ENCODE data around the gene CBX7.
"Not testable (repeated sequence)": the region's sequence is repeated elsewhere in the genome, so short reads cannot be mapped to it uniquely, and the experiment has no call there.

Gene CBX7

GRCh38 chr22:39173787-39174497, 21.5 kb upstream of the CBX7 start:
- DNase-seq: no peak

GRCh38 chr22:39173050-39173706, 20.7 kb upstream of the CBX7 start:
- DNase-seq: no peak

DNA sequence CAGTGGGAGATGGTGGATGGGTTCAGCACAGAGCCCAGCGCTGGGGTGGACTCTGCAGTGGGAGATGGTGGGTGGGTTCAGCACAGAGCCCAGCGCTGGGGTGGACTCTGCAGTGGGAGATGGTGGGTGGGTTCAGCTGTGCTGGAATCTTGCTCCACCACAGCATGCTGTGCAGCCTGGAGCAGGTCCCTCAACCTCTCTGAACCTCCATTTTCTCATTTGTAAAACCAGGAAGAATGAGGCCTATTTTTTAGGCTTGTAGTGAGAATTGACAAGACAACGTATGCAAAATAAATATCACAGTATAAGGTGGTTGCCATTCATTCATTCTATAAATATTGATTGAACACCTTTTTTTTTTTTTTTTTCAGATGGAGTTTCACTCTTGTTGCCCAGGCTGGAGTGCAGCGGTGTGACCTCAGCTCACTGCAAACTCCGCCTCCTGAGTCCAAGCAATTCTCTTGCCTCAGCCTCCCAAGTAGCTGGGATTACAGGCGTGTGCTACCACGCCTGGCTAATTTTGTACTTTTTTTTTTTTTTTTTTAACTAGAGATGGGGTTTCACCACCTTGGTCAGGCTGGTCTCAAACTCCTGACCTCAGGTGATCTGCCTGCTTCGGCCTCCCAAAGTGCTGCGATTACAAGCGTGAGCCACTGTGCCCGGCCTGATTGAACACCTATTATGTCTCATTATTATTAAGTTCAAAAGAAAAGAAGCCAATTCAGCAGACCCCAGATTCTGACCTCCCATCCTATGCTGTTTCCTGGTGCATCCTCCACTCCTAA, 20.0 kb upstream of the CBX7 start:
- DNase-seq: not testable (repeated sequence)

GRCh38 chr22:39171623-39172264, 19.3 kb upstream of the CBX7 start:
- no peak for DNase-seq

- peak; percentile 61 to 69 for DNase-seq
These were observed 18.5 kb upstream of the CBX7 start for GRCh38 chr22:39170825-39171622.

DNA sequence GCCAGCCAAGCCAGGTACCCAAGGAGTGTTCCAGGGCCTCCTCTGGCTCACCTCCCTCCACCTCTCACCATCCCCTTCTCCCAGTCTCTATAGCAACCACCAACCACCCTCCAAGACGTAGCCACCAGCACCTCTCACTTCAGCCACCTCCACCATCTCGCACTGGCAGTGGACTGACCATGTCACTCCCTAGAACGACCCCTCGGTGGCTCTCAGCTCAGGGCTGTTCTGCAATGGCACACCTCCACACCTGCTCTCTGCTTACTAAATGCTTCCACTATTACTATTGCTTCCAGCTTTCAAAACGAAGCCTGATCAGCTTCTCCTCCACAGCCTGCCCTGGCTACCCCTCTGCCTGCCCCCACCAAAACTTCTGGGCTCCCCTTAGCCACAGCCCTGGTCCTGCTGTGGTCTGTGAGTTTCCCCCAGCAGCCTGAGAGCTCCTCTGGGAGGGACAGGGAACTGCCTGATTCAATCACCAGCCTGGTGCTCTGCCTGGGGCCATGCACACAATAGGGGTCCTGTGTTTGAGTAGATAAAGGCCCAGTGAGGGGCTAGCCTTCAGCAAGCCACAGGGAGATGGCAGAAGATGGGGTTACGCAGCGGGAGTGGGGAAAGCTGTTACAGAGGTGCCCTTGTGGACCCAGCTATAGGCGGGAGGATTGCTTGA, 17.5 kb upstream of the CBX7 start:
- DNase-seq: no peak

DNA sequence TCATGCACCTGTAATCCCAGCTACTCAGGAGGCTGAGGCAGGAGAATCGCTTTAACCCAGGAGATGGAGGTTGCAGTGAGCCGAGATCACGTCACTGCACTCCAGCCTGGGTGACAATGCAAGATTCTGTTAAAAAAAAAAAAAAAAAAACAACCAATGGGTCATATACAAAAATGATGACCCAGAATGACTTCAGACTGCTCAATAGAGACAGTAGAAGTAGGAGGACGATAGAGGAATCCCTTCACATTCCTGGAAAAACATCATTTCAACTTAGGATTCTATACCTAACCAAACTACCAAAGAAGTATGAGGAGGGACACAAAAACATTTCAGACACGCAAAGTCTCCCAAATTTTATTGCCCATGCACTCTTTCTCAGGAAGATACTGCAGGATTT, 14.1 kb upstream of the CBX7 start:
- no peak for DNase-seq

- not testable (repeated sequence) for DNase-seq
These were observed 3.6 kb upstream of the CBX7 start for GRCh38 chr22:39156093-39156492.

DNA sequence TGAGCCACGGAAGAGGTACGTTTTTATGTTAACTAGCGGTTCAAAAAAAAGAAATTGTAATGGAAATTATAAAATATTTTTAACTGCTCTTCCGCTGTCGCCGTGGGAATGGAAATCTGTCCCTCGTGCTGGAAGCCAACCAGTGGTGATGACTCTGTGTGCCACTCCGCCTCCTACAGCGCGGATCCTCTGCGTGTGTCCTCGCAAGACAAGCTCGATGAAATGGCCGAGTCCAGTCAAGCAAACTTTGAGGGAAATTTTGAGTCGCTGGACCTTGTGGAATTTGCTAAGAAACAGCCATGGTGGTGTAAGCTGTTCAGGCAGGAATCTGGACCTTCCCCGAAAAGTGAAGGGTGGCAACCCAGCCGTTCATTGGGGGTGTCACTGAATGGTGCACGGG, 2.9 kb upstream of the CBX7 start:
- DNase-seq: no peak

- no peak for DNase-seq
These were observed 789 bp upstream of the CBX7 start for GRCh38 chr22:39153220-39153717.

GRCh38 chr22:39152024-39152510, 413 bp downstream of the CBX7 start:
- DNase-seq: no peak

DNA sequence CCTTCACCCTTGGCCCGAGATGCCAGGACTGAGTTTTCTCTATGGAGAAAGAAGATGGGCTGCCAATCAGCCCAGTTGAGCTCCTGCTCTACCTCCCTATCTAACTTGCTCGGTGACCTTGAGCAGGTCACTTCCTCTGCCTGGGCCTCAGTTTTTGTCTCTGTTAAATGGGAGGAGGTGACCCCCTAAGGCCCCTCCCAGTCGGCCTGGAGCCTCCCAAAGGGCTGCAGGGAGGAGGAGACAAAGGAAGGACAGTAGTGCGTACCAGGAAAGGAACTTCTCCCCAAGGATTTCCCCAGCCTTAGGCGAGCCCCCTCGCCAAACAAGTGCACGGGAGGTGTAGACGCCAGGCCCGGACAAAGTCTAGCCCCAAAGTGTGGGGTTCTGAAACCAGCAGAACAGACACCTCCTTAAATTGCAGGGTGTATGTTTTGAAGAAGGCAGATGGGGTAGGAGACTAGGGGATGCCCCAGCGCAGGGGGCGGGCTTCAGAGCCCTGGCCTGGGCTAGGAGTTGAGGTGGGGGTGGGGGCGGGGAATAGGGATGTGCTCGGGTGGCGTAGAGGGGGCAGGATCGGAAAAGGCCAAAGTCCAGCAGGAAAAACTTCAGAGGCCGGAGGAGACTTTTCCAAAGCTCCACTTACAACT, 1.0 kb downstream of the CBX7 start:
- no peak for DNase-seq

- DNase-seq: no peak
These were observed 1.6 kb downstream of the CBX7 start for GRCh38 chr22:39150848-39151215.

- no peak for DNase-seq
These were observed 2.3 kb downstream of the CBX7 start for GRCh38 chr22:39149915-39150847.

- no peak for DNase-seq
These were observed 3.5 kb downstream of the CBX7 start for GRCh38 chr22:39148727-39149535.

DNA sequence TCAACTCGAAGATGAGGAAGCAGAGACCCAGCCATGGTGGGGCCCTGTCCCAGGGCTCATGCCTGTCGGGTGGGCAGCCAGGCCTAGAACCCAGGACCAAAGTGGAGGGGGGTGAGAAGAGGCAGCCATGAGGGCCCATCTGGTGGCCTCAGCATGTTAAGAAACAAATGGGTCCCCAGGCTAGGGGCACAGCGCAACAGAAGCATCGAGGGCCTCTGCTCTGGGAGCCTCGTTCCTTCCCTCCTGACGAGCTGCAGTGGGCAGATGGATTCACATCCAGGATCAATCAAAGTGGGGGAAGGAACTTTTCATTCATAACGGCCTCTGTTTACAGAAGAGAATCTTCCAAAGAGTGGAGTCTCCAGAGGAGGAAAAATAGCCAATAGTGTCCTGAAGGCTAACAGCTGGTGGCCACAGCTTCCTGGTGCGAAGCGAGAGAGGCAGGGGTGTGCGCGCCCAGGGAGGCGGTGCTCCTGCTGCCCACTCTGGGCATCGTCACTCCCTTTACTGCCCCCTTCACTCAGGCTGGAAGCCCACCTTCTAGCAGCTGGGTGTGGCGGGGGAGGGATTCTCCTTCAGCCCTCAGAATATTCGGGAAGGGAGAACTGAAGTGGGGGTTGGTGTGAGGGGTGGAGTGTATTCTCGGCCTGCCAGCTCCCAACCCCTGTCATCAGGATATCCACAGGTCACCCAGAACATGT, 4.3 kb downstream of the CBX7 start:
- no peak for DNase-seq

- no peak for DNase-seq
These were observed 5.0 kb downstream of the CBX7 start for GRCh38 chr22:39147335-39148025.

Measured in SHP77 (cell line).